GM21423 (cell line): ENCODE data around the gene NT5C1A.

Source experiments
- ATAC-seq: cut with Tn5 transposase; IDR thresholded peaks from one replicate; pipeline ENCODE4 v1.9.1; 2021; ENCODE audit warnings: mild to moderate bottlenecking, moderate library complexity; ENCODE audit not compliant: unreplicated experiment

Gene NT5C1A

GRCh38 chr1:39639305-39640130 is 32.4 kb downstream of the NT5C1A start, which contains the start of gene HEYL:
HEYL (minus strand) TSS chr1:39639643; CDS start chr1:39639625, 18 bp downstream.
- no peak for ATAC-seq

DNA sequence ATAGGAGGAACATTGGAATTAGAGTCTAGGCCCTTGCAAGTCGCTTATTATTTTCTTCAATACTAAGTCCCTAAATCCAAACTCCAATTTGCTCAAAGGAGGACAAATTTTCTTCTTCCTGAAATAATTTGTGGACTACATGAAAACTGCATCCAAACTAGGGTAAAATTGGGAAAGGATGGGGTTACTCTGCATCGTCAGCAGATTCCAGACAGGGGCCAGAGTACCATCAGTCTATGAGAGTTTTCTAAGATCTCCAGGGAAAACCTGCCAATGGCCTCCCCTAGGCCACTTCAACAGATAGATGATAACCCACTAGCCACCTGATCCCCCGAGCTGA is 33.0 kb downstream of the NT5C1A start:
- no peak for ATAC-seq

- ATAC-seq: no peak
Measured at GRCh38 chr1:39637361-39637760, 34.5 kb downstream of the NT5C1A start.

DNA sequence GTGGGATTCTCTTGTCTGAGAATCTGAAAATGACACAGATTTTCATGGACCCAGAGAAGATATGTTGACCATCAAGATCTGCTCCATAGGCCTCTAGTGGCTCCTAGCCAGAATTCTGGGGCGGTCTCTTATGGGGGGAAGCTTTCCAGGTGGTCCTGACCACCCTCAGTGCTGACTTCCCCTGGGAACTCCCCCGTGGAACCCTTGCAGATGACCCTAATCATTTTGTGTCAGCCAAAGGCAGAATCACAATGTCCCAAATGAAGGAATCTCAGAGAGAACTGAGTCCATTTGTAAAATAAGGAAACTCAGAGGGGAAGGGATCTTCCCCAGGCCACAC is 36.1 kb downstream of the NT5C1A start:
- ATAC-seq: no peak

DNA sequence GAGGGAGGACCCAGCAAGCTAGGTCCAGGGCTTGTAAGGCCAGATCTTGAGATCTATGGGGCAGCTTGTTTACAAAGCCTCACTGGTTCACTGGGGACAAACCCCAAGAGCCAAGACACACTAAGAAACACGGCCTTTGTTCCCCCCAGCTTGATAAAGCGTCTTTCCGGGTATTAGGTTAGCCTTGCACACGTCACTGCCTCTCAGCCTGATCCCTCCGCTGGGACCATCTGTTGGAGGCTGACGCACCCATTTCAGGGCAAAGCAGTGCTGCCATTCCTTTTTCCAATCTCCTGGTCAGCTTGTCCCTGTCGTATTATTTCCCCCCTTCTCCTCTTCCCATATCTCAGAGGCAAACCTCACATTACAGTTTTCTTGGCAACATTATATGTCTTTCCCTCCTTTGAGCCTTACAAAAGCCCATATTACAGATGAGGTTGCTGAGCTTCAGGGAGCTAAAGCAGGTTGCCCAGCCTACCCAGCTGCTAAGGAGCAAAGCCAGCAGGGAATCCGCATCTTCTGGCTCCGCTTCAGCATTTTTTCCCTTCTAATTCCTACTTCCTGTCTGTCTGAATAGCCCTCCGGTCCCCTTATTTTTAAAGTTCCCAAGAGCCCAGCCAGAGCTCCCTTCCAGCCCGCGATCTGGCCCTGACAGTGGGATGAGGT is 36.6 kb downstream of the NT5C1A start:
- ATAC-seq: no peak

DNA sequence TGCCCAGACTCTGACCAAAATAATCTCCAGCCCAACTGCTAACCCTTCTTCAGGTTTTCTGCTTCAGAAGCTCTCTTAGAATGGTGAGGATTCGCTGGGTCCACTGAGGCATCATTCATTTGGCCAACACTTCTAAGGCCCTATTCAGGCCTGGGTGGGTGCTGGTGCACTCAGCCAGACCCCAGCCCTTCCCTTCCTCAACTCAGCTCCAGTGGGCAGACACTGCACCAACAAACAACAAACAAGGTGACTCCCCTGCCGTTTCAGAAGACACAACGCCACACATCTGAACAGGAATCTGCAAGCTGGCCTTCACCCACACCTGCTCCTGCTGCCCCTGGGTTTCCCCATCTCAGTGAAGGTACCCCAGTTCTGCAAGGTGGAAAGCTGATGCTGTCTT is 38.5 kb downstream of the NT5C1A start:
- ATAC-seq: no peak

DNA sequence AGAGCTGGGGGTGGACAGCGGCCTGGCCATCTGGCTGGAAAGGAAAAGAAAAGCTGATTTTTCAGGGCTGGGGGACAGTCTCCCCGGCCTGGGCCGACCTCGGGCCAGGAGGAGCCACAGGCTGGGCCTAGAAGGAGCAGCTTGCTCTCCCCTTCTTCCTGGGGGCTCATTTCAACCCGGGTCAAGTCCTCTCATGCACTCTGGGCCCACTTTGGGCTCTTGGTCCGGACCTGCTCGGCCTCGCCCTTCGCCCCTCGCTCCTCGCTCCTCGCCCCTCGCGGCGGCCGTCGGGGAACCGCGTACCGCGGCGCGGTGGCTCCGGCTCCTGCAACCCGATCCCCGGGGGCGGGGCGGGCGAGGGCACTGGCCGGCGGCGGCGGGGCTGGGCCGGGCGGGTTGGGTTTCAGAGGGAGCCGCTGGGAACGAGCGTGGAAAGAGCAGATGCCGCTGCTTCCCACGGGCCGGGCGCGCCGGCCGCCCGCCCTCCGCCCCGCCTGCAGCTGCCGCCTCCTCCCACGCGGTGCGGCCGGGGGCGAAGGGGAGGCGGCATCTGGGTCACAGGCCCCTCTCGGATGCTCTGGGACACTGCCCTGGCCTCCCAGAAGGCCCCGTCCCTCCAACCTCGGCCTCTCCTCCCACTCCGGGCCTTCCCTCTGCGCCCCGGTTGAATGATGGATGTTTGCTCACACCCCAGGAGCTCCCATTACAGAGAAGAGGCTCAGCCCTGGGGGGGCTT is 39.1 kb downstream of the NT5C1A start:
- ATAC-seq: no peak

DNA sequence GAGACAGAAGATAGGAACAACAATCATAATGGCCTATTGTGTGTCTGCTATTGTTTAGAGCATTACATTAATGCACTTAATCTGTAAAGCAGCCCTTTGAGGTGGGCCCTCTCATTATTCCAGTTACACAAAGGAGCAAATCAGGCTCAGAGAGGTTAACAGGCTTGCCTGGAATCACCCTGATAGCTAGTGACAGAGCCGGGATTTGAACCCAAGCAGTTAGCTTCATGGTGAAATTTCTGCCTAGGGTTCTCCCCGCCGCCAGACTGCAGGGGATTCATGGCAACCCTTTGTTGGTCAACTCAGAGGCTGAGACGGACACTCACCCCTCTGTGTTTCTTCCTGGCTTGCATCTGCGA is 39.6 kb downstream of the NT5C1A start:
- no peak for ATAC-seq

DNA sequence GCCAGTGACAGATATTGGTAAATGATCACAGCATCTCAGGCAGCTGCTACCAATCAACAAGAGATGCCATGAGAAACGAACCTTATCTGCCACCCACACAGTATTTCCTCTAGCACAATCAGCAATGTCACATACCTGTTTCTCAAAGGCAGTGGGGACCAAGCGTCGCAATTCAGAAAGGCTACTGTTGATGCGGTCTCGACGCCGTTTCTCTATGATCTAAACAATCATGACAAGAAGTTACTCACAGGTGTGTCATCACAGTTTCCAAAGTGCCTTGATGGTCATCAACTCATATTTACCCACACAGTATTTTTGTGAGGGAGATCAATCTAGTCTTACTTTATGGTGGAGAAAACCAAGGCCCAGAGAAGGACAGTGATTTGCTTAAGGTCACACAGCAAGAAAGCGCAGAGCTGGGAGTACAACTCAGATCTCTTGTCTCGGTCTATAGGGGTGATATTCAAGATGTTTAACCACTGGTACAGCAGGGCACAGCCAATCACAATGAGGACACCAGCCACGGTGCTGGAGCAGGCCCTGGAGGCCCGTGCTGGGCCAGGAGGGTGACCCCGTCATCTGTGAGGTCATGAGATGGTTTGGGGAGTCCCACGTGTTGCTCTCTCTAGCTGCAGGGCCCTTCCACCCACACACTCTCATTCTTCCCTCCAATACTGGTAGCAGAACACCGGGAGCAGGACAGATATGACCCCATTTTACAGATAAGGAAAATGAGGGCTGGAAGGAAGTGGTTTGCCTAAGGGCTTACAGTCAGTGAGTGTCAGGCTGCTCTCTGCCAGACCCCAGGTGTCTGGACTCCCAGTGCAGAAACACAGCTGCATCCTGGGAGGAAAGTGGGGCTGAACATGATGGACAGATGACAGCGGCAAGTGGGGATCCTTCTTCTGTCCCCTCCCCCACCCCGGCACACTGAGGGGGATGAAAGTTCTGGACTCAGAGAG is 40.3 kb downstream of the NT5C1A start:
- no peak for ATAC-seq

DNA sequence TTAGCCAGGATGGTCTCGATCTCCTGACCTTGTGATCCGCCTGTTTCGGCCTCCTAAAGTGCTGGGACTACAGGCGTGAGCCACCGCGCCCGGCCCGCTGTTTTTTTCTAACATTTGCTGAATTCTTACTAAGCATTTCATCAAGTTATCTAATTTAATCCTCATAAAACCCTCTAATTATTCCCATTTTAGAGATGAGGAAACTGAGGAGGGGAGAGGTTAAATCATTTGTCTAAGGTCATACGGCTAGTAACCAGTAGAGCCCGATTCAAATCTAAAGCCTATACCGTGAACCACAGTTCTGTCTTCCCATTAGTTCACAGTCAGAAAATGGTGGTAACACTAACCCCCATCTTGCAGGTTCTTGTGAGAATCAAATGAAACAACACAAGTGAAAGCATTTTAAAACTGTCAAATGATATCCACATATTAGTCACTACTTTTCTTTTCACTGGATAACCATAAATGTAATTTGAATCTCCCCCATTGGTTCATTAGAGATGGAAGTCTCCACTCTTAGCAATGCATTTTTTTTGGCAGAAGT is 43.0 kb downstream of the NT5C1A start:
- ATAC-seq: no peak

DNA sequence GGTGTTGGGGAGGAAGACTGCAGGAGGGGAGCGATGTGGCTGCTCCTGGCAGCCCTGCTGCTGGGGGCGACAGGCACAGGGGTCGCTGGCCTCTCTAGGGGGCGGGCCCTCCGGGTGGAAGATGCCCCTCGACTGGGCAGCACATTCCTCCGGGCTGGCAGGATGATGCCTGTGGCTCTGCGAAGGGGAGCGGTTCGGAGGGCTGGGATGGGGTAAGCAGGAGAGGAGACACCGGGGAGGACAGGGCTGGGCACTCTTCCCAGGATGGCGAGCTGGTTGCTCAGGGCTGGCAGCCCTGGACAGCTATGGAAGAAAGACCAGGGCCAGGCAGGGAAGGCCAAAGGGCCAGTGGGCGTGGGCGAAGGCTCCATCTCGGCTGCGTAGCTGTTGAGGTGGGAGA is 45.3 kb downstream of the NT5C1A start:
- ATAC-seq: no peak

DNA sequence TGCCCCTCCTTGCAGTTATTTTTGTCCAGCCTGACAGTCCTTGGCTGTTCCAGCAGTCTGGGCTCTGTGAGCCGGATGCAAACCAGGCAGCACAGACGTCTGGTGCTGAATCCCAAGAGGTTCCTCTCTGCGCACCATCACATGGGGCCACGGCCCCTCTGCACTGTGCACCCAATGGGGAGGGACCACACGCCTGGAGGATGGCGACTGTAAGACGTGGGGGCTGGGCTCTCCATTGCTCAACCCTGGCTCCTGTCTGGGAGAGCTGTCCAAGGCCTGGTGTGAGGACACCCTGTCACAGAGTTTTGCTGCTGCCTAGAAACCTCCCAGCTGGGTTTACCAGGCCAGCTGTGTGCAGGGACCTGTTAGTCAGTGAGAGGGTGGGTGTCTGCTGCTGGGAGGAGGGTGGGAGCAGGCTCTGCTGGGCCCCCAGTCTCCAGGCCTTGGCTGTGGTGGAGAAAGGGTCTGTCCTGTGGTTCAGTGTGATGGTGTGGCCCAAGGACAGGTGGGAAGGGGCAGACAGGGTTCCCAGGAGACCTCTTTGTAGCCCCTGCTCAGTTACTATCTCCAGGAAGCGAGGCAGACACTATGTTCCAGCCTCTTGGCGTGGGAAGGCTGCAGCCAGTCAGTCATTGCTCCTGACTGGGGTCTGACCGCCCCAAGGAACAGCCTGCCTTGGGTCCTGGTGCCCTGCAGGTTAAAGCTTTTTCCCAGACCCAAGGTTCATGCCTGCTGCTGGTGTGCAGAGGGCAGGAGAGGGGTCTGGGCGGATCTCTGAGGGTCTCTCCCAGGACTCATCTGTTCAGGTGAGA is 46.2 kb downstream of the NT5C1A start:
- ATAC-seq: no peak

GRCh38 chr1:39625009-39625408 is 46.9 kb downstream of the NT5C1A start:
- ATAC-seq: no peak

DNA sequence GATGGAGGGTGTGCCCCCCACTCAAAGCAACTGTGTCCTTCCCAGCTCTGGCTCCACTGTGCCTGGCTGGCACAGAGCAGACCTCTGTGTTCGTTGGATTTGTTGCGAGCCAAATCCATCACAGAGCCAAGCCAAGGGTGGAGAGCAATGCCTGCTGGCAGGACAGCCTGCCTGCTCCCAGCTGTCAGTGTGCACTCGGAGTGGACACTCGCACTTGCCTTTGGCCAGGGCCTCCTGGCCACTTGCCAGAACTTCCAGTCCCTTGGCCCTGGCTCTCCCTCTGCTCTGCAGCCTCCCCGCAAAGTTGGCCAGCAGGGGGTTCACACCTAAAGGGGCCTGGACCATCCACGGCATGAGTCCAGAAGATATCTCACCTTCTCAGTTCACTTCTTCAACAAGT is 48.9 kb downstream of the NT5C1A start:
- no peak for ATAC-seq

DNA sequence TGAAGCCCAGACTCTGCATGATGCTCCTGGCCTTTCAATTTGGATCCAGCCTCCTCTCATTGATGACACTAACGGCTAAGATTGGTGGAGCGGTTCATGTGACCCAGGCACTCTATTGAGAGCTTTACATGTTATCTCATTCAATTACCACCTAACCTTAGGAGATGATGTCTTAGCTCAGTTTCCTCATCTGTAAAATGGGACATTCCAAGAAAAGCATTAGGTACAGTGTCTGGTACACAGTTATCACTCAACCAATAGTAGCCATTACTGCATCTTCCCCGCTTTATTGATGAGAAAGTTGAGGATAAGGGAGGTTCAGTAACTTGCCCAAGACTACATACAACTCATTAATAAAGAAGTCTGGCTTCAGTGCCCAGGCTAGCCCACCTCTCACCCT is 49.5 kb downstream of the NT5C1A start:
- ATAC-seq: no peak

GRCh38 chr1:39620659-39621165 is 51.2 kb downstream of the NT5C1A start:
- ATAC-seq: no peak

GRCh38 chr1:39617488-39618049 is 54.3 kb downstream of the NT5C1A start:
- ATAC-seq: no peak

- no peak for ATAC-seq
Measured at GRCh38 chr1:39615086-39615673, 56.7 kb downstream of the NT5C1A start.

DNA sequence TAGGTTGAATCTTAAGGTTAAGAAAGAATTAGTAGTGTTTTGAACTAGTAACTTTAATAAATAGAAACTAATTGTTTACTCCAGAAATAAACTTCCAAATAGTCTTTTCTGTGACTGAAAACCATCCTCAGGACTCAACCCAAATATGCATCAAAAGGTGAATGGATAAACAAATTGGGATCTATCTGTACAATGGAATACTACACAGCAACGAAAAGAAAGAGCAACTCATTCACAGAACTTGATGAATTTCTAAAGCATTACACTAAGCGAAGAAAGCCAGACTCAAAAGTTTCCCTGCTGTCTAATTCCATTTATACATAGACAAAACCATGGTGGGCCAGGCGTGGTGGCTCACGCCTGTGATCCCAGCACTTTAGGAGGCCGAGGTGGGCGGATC is 57.4 kb downstream of the NT5C1A start:
- ATAC-seq: no peak
